HG03060 (cell line): ENCODE measurements around the gene KRTAP10-1.
"Not testable (repeated sequence)": the region's sequence is repeated elsewhere in the genome, so short reads cannot be mapped to it uniquely, and the experiment has no call there.

ENCODE experiments used
- ATAC-seq: cut with Tn5 transposase; IDR thresholded peaks from one replicate; pipeline ENCODE4 v1.9.1; 2021; ENCODE audit warnings: low read depth, moderate number of reproducible peaks; ENCODE audit not compliant: unreplicated experiment

Gene KRTAP10-1

GRCh38 chr21:44571844-44572782, 32.1 kb upstream of the KRTAP10-1 start:
- ATAC-seq, result no peak

- no peak for ATAC-seq
These were observed 31.3 kb upstream of the KRTAP10-1 start for GRCh38 chr21:44571296-44571695.

GRCh38 chr21:44569861-44570517, 30.0 kb upstream of the KRTAP10-1 start:
- no peak for ATAC-seq

GRCh38 chr21:44568667-44569556, 28.9 kb upstream of the KRTAP10-1 start:
- no peak for ATAC-seq

- no peak for ATAC-seq
These were observed 28.3 kb upstream of the KRTAP10-1 start for GRCh38 chr21:44568261-44568660.

GRCh38 chr21:44567481-44568171, 27.6 kb upstream of the KRTAP10-1 start:
- ATAC-seq, result no peak

GRCh38 chr21:44566403-44566802, 26.4 kb upstream of the KRTAP10-1 start:
- no peak for ATAC-seq

- no peak for ATAC-seq
These were observed 25.0 kb upstream of the KRTAP10-1 start for GRCh38 chr21:44564886-44565598.

GRCh38 chr21:44564099-44564498, 24.1 kb upstream of the KRTAP10-1 start:
- ATAC-seq, result no peak

GRCh38 chr21:44558695-44559094, 18.7 kb upstream of the KRTAP10-1 start, which contains the start of gene KRTAP10-3:
Gene KRTAP10-3 (minus strand): TSS chr21:44558795. CDS start chr21:44558715, 80 bp downstream.
- ATAC-seq, result no peak

- not testable (repeated sequence) for ATAC-seq
These were observed 18.3 kb upstream of the KRTAP10-1 start for GRCh38 chr21:44558329-44558675.

- ATAC-seq, result no peak
These were observed 17.7 kb upstream of the KRTAP10-1 start for GRCh38 chr21:44557491-44558328.

- ATAC-seq, result no peak
These were observed 16.9 kb upstream of the KRTAP10-1 start for GRCh38 chr21:44556879-44557278.

- no peak for ATAC-seq
These were observed 15.3 kb upstream of the KRTAP10-1 start for GRCh38 chr21:44555200-44555875.

- ATAC-seq, result no peak
These were observed 12.7 kb upstream of the KRTAP10-1 start for GRCh38 chr21:44552681-44553080.

- no peak for ATAC-seq
These were observed 12.1 kb upstream of the KRTAP10-1 start for GRCh38 chr21:44552136-44552535.

- ATAC-seq, result no peak
These were observed 11.5 kb upstream of the KRTAP10-1 start, which contains the start of gene KRTAP10-2 for GRCh38 chr21:44551340-44551961. Gene KRTAP10-2 (minus strand): TSS chr21:44551505. CDS start chr21:44551458, 47 bp downstream.
